MG63 (cell line): ENCODE data around the gene SYT14. TPM values are rescaled to one million over a fixed set of nuclear protein-coding genes. Genes with fewer than 3 reads are reported as not detected.
"Not testable (repeated sequence)": the region's sequence is repeated elsewhere in the genome, so short reads cannot be mapped to it uniquely, and the experiment has no call there.

Experiments
- DNase-seq: peaks from one replicate; pipeline ENCODE4 v3.0.0-alpha.2; 2020
- H3K27me3 ChIP-seq: fragments of 250-450 bp; sonication (Bioruptor Pico); 2 replicates; pipeline ENCODE4 v1.5.1; 2020; ENCODE audit warnings: mild to moderate bottlenecking, moderate library complexity
- H3K36me3 ChIP-seq: fragments of 250-450 bp; sonication (Bioruptor Pico); 2 replicates; pipeline ENCODE4 v1.5.1; 2020; ENCODE audit warnings: mild to moderate bottlenecking, moderate library complexity
- H3K4me3 ChIP-seq: fragments of 250-450 bp; sonication (Bioruptor Pico); 2 replicates; pipeline ENCODE4 v1.5.1; 2020; ENCODE audit warnings: mild to moderate bottlenecking, moderate library complexity
- H3K9me3 ChIP-seq: fragments of 250-450 bp; sonication (Bioruptor Pico); 2 replicates; pipeline ENCODE4 v1.5.1; 2020; ENCODE audit warnings: mild to moderate bottlenecking, moderate library complexity
- total RNA-seq: library from RNA; depleted of rRNA; stranded (reverse); fragments of >200 nt; shearing (Covaris generic); gene quantifications from 2 replicates; pipeline ENCODE4 v1.2.3, GENCODE V29; 2014; ENCODE audit warnings: low replicate concordance

SYT14 gene
- total RNA-seq, 1 experiment from 2014 or later: 0.66 TPM

- Histone ChIP-seq H3K36me3 (no peaks in the 10 kb centered on the region), H3K27me3 (peaks cover 8% of the 10 kb centered on the region), H3K9me3 (no peaks in the 10 kb centered on the region), H3K4me3 (no peak overlapping the region)
- no peak for DNase-seq
These were observed 119.6 kb downstream of the SYT14 start for GRCh38 chr1:210057593-210057992.

- Histone ChIP-seq H3K27me3 (peaks cover 10% of the 10 kb centered on the region), H3K9me3 (no peaks in the 10 kb centered on the region), H3K36me3 (no peaks in the 10 kb centered on the region), H3K4me3 (no peak overlapping the region)
- no peak for DNase-seq
These were observed 124.0 kb downstream of the SYT14 start for GRCh38 chr1:210061992-210062391.

GRCh38 chr1:210070531-210070930 is 132.5 kb downstream of the SYT14 start:
- H3K4me3 ChIP-seq: no peak overlapping the region
- DNase-seq: no peak
- H3K9me3 ChIP-seq: no peaks in the 10 kb centered on the region
- H3K36me3 ChIP-seq: no peaks in the 10 kb centered on the region
- 0 out of 2 replicates have a peak, but pooled peaks cover 3% of the 10 kb centered on the region for H3K27me3 ChIP-seq

GRCh38 chr1:210072129-210072528 is 134.1 kb downstream of the SYT14 start:
- DNase-seq: no peak
- 0 out of 2 replicates have a peak, but pooled peaks cover 3% of the 10 kb centered on the region for H3K27me3 ChIP-seq
- H3K36me3 ChIP-seq: no peaks in the 10 kb centered on the region
- H3K4me3 ChIP-seq: no peak overlapping the region
- no peaks in the 10 kb centered on the region for H3K9me3 ChIP-seq

- Histone ChIP-seq H3K27me3 (0 out of 2 replicates have a peak, but pooled peaks cover 3% of the 10 kb centered on the region), H3K9me3 (no peaks in the 10 kb centered on the region), H3K36me3 (no peaks in the 10 kb centered on the region), H3K4me3 (no peak overlapping the region)
- DNase-seq: no peak
These were observed 135.0 kb downstream of the SYT14 start for GRCh38 chr1:210072896-210073504.

- no peaks in the 10 kb centered on the region for H3K9me3 ChIP-seq
These were observed 136.9 kb downstream of the SYT14 start for GRCh38 chr1:210074904-210075303.

GRCh38 chr1:210076620-210077019 is 138.6 kb downstream of the SYT14 start:
- H3K27me3 ChIP-seq: peaks cover 6% of the 10 kb centered on the region; the same call in 1 of the 2 replicates
- DNase-seq: no peak
- no peaks in the 10 kb centered on the region for H3K9me3 ChIP-seq
- H3K36me3 ChIP-seq: no peaks in the 10 kb centered on the region
- no peak overlapping the region for H3K4me3 ChIP-seq

More at GRCh38 chr1:210074904-210075303, 136.9 kb downstream of the SYT14 start:
- H3K4me3 ChIP-seq: no peak overlapping the region
- H3K36me3 ChIP-seq: no peaks in the 10 kb centered on the region
- H3K27me3 ChIP-seq: 0 out of 2 replicates have a peak, but pooled peaks cover 3% of the 10 kb centered on the region
- no peak for DNase-seq

- DNase-seq: no peak
- Histone ChIP-seq H3K36me3 (no peaks in the 10 kb centered on the region), H3K4me3 (no peak overlapping the region), H3K27me3 (peaks cover 6% of the 10 kb centered on the region), H3K9me3 (no peaks in the 10 kb centered on the region)
These were observed 143.5 kb downstream of the SYT14 start for GRCh38 chr1:210081494-210081893.

- Histone ChIP-seq H3K36me3 (no peaks in the 10 kb centered on the region), H3K9me3 (no peaks in the 10 kb centered on the region), H3K27me3 (peaks cover 6% of the 10 kb centered on the region), H3K4me3 (no peak overlapping the region)
- DNase-seq: no peak
These were observed 147.3 kb downstream of the SYT14 start for GRCh38 chr1:210085359-210085758.

- no peaks in the 10 kb centered on the region for H3K36me3 ChIP-seq
- no peak overlapping the region for H3K4me3 ChIP-seq
- no peak for DNase-seq
- H3K27me3 ChIP-seq: no peaks in the 10 kb centered on the region; the same call in 1 of the 2 replicates
- no peaks in the 10 kb centered on the region for H3K9me3 ChIP-seq
These were observed 149.0 kb downstream of the SYT14 start for GRCh38 chr1:210087058-210087457.

GRCh38 chr1:210089855-210090254 is 151.8 kb downstream of the SYT14 start:
- Histone ChIP-seq H3K9me3 (no peaks in the 10 kb centered on the region), H3K27me3 (peaks cover 4% of the 10 kb centered on the region; the same call in 1 of the 2 replicates), H3K36me3 (no peaks in the 10 kb centered on the region), H3K4me3 (no peak overlapping the region)
- DNase-seq: peak; percentile 14

GRCh38 chr1:210092366-210092765 is 154.3 kb downstream of the SYT14 start:
- no peaks in the 10 kb centered on the region for H3K36me3 ChIP-seq
- peaks cover 4% of the 10 kb centered on the region; the same call in 1 of the 2 replicates for H3K27me3 ChIP-seq
- DNase-seq: no peak
- H3K4me3 ChIP-seq: no peak overlapping the region
- no peaks in the 10 kb centered on the region for H3K9me3 ChIP-seq

GRCh38 chr1:210093461-210093860 is 155.4 kb downstream of the SYT14 start:
- DNase-seq: no peak
- H3K27me3 ChIP-seq: peaks cover 4% of the 10 kb centered on the region; the same call in 1 of the 2 replicates

GRCh38 chr1:210098356-210098755 is 160.3 kb downstream of the SYT14 start:
- no peak overlapping the region for H3K4me3 ChIP-seq
- DNase-seq: no peak
- no peaks in the 10 kb centered on the region; the same call in 1 of the 2 replicates for H3K27me3 ChIP-seq
- no peaks in the 10 kb centered on the region for H3K9me3 ChIP-seq
- no peaks in the 10 kb centered on the region for H3K36me3 ChIP-seq

More at GRCh38 chr1:210093461-210093860, 155.4 kb downstream of the SYT14 start:
- Histone ChIP-seq H3K9me3 (no peaks in the 10 kb centered on the region), H3K4me3 (no peak overlapping the region), H3K36me3 (no peaks in the 10 kb centered on the region)

- no peaks in the 10 kb centered on the region; the same call in 1 of the 2 replicates for H3K27me3 ChIP-seq
- no peak overlapping the region for H3K4me3 ChIP-seq
- H3K9me3 ChIP-seq: no peaks in the 10 kb centered on the region
These were observed 161.9 kb downstream of the SYT14 start for GRCh38 chr1:210099921-210100320.

GRCh38 chr1:210104103-210104502 is 166.1 kb downstream of the SYT14 start:
- no peak for DNase-seq
- H3K27me3 ChIP-seq: no peaks in the 10 kb centered on the region
- H3K9me3 ChIP-seq: no peaks in the 10 kb centered on the region
- H3K36me3 ChIP-seq: no peaks in the 10 kb centered on the region
- H3K4me3 ChIP-seq: no peak overlapping the region

More at GRCh38 chr1:210099921-210100320, 161.9 kb downstream of the SYT14 start:
- no peak for DNase-seq
- H3K36me3 ChIP-seq: no peaks in the 10 kb centered on the region

GRCh38 chr1:210112906-210113305 is 174.9 kb downstream of the SYT14 start:
- H3K36me3 ChIP-seq, H3K4me3 ChIP-seq, DNase-seq, H3K9me3 ChIP-seq, H3K27me3 ChIP-seq: not testable (repeated sequence)

- no peaks in the 10 kb centered on the region for H3K36me3 ChIP-seq
- no peak overlapping the region for H3K4me3 ChIP-seq
- H3K27me3 ChIP-seq: 0 out of 2 replicates have a peak, but pooled peaks cover 3% of the 10 kb centered on the region
- no peaks in the 10 kb centered on the region for H3K9me3 ChIP-seq
- no peak for DNase-seq
These were observed 179.2 kb downstream of the SYT14 start for GRCh38 chr1:210117198-210117597.
